ENCODE measurements around the gene TMEM212. TPM values are rescaled to one million over a fixed set of nuclear protein-coding genes. Genes with fewer than 3 reads are reported as not detected.

TMEM212 gene
- total RNA-seq, 1 donor from 2014 or later, result not detected

- H3K36me3 Mint-ChIP-seq, result no peaks in the 10 kb centered on the region
- peaks cover 4% of the 10 kb centered on the region for H3K9me3 Mint-ChIP-seq
- H3K27me3 Mint-ChIP-seq (ENCODE audit: low read depth), result no peaks in the 10 kb centered on the region
- H3K27ac Mint-ChIP-seq, result no peak overlapping the region
- TF ChIP-seq CTCF (IDR thresholded peaks at IDR 0.05; ENCODE audit: unreplicated experiment), result no peak
- DNase-seq (ENCODE audit: low spot score in 2 of 2, unreplicated experiment in 2 of 2), result no peak
- H3K4me3 Mint-ChIP-seq, result no peak overlapping the region
- H3K4me1 Mint-ChIP-seq, result peaks cover 27% of the 10 kb centered on the region
Measured at GRCh38 chr3:171847133-171847532, 4.0 kb downstream of the TMEM212 start.

GRCh38 chr3:171847595-171848259 is 4.6 kb downstream of the TMEM212 start:
- no peak overlapping the region for H3K4me3 Mint-ChIP-seq
- no peaks in the 10 kb centered on the region for H3K36me3 Mint-ChIP-seq
- no peak for DNase-seq (ENCODE audit: low spot score in 2 of 2, unreplicated experiment in 2 of 2)
- H3K4me1 Mint-ChIP-seq, result peaks cover 29% of the 10 kb centered on the region
- TF ChIP-seq CTCF (IDR thresholded peaks at IDR 0.05; ENCODE audit: unreplicated experiment), result no peak
- peaks cover 8% of the 10 kb centered on the region for H3K9me3 Mint-ChIP-seq
- H3K27ac Mint-ChIP-seq, result no peak overlapping the region
- no peaks in the 10 kb centered on the region for H3K27me3 Mint-ChIP-seq (ENCODE audit: low read depth)

GRCh38 chr3:171849617-171850319 is 6.6 kb downstream of the TMEM212 start:
- peaks cover 8% of the 10 kb centered on the region for H3K36me3 Mint-ChIP-seq
- H3K27me3 Mint-ChIP-seq (ENCODE audit: low read depth), result no peaks in the 10 kb centered on the region
- H3K4me3 Mint-ChIP-seq, result no peak overlapping the region
- peak overlapping the region; percentile 68 for H3K27ac Mint-ChIP-seq
- peaks cover 25% of the 10 kb centered on the region for H3K9me3 Mint-ChIP-seq
- no peak for DNase-seq (ENCODE audit: low spot score in 2 of 2, unreplicated experiment in 2 of 2)
- no peak for TF ChIP-seq CTCF (IDR thresholded peaks at IDR 0.05; ENCODE audit: unreplicated experiment)
- peaks cover 28% of the 10 kb centered on the region for H3K4me1 Mint-ChIP-seq

- no peak for TF ChIP-seq CTCF (IDR thresholded peaks at IDR 0.05; ENCODE audit: unreplicated experiment)
- Mint-ChIP-seq H3K27ac (peak overlapping the region; percentile 33), H3K27me3 (ENCODE audit: low read depth) (no peaks in the 10 kb centered on the region), H3K4me1 (peaks cover 26% of the 10 kb centered on the region), H3K4me3 (no peak overlapping the region), H3K36me3 (peaks cover 8% of the 10 kb centered on the region), H3K9me3 (peaks cover 25% of the 10 kb centered on the region)
- DNase-seq (ENCODE audit: low spot score in 2 of 2, unreplicated experiment in 2 of 2), result no peak
Measured at GRCh38 chr3:171850320-171850959, 7.3 kb downstream of the TMEM212 start.

- peaks cover 8% of the 10 kb centered on the region for H3K36me3 Mint-ChIP-seq
- no peak overlapping the region for H3K4me3 Mint-ChIP-seq
- TF ChIP-seq CTCF (IDR thresholded peaks at IDR 0.05; ENCODE audit: unreplicated experiment), result no peak
- no peaks in the 10 kb centered on the region for H3K27me3 Mint-ChIP-seq (ENCODE audit: low read depth)
- no peak for DNase-seq (ENCODE audit: low spot score in 2 of 2, unreplicated experiment in 2 of 2)
- peaks cover 24% of the 10 kb centered on the region for H3K4me1 Mint-ChIP-seq
- H3K27ac Mint-ChIP-seq, result peak overlapping the region; percentile 62
- peaks cover 22% of the 10 kb centered on the region for H3K9me3 Mint-ChIP-seq
Measured at GRCh38 chr3:171850960-171851659, 8.0 kb downstream of the TMEM212 start.

Measured in mesothelial cell of epicardium (in vitro differentiated cells).